Activated CD4-positive, alpha-beta T cell treated with anti-CD3 and anti-CD28 coated beads, Interleukin-2, amount 10 ng/mL, durations not matched to agents 7 days and 5 days (primary cell): ENCODE measurements around the gene ZNF440. TPM values are rescaled to one million over a fixed set of nuclear protein-coding genes. Genes with fewer than 3 reads are reported as not detected.
A peak's percentile ranks its signal among the peaks of the same experiment; 100 is the strongest.
"Not testable (repeated sequence)": the region's sequence is repeated elsewhere in the genome, so short reads cannot be mapped to it uniquely, and the experiment has no call there.

Experiments used
- CTCF ChIA-PET: fragments of 350-600 bp; sonication (Branson Sonifier 250); formaldehyde crosslinking; loops from one replicate; lab custom pipeline; 2021; ENCODE audit warnings: antibody characterized with exemption; lab: Charles Lee
- POLR2A ChIA-PET: fragments of 350-600 bp; sonication (Branson Sonifier 250); formaldehyde crosslinking; loops from one replicate; lab custom pipeline; 2021; ENCODE audit warnings: antibody characterized with exemption; lab: Charles Lee
- DNase-seq: peaks from one replicate; pipeline ENCODE4 v3.0.0-alpha.2; 2020
- H3K27ac Mint-ChIP-seq: one replicate; pipeline ENCODE4 v1.8.0; 2021; ENCODE audit warnings: mild to moderate bottlenecking, moderate library complexity, mixed read lengths
- H3K27me3 Mint-ChIP-seq: one replicate; pipeline ENCODE4 v1.8.0; 2021; ENCODE audit warnings: mixed read lengths
- H3K36me3 Mint-ChIP-seq: one replicate; pipeline ENCODE4 v1.8.0; 2021; ENCODE audit warnings: low read depth, mixed read lengths
- H3K4me1 Mint-ChIP-seq: one replicate; pipeline ENCODE4 v1.8.0; 2021; ENCODE audit warnings: mixed read lengths
- H3K4me3 Mint-ChIP-seq: one replicate; pipeline ENCODE4 v1.8.0; 2021; ENCODE audit warnings: mild to moderate bottlenecking, moderate library complexity, mixed read lengths
- H3K9me3 Mint-ChIP-seq: one replicate; pipeline ENCODE4 v1.8.0; 2021; ENCODE audit warnings: mixed read lengths
- total RNA-seq, 2 experiments: library from RNA; stranded (reverse); gene quantifications; one replicate each; pipeline ENCODE4 v1.2.3, GENCODE V29; 2021

ZNF440 gene
- 10 to 100 TPM; 13.6 to 16.3 TPM for total RNA-seq

DNA sequence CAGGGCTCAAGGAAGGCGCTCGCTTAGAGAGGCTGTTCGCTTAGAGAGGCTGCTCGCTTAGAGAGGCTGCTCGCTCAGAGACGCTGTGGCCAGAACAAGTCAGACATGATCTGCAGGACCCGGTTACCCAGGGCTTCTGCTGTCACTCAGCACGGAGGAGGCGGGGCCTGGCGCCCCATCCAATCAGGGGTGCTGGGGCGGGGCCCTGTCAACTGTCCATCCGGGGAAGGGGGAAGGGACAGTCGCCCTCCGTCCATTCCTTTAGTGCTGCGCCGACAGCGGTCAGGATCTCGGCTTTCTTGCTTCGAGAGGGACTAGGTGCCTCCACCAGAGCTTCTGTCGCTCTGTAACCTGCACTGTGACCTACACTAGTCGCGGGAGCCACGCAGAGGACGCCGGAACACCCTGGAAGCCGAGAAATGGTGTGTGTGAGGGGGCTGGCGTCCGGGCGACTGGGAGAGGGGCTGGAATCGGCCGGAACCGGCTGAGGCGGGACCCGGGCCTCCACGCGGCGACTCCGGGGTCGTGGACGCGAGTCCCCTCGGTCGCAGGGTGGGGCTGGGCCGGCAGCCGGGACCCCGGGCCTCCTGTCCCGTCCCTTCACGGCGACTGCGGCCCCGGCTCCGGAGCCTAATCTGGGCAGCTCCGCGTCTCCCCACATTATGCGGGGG is at the start of gene ZNF440:
TSS of gene ZNF440 (plus strand) at position 245 of the 671 bp plus-strand sequence. CDS start at position 420, 175 bp downstream.
- ChIA-PET POLR2A (interaction anchor here (0.7 kb wide), 1 partner anchor 1301 kb away, joined by 3 read pairs; no protein-coding TSS in a partner anchor), CTCF (interaction anchor here (0.7 to 3.0 kb wide), 5 partner anchors 16 to 834 kb away, joined by 3 to 15 read pairs (median 3); partner anchors contain the start of genes ZNF439 and ZNF491)
- Mint-ChIP-seq H3K9me3 (peaks cover 37% of the 10 kb centered on the region), H3K4me1 (peaks cover 30% of the 10 kb centered on the region), H3K4me3 (peak within 1 kb of the TSS; percentile 81), H3K36me3 (peaks cover 42% of the 10 kb centered on the region), H3K27me3 (no peaks in the 10 kb centered on the region), H3K27ac (peak within 1 kb of the TSS; percentile 82)
- DNase-seq = peak; percentile 91

DNA sequence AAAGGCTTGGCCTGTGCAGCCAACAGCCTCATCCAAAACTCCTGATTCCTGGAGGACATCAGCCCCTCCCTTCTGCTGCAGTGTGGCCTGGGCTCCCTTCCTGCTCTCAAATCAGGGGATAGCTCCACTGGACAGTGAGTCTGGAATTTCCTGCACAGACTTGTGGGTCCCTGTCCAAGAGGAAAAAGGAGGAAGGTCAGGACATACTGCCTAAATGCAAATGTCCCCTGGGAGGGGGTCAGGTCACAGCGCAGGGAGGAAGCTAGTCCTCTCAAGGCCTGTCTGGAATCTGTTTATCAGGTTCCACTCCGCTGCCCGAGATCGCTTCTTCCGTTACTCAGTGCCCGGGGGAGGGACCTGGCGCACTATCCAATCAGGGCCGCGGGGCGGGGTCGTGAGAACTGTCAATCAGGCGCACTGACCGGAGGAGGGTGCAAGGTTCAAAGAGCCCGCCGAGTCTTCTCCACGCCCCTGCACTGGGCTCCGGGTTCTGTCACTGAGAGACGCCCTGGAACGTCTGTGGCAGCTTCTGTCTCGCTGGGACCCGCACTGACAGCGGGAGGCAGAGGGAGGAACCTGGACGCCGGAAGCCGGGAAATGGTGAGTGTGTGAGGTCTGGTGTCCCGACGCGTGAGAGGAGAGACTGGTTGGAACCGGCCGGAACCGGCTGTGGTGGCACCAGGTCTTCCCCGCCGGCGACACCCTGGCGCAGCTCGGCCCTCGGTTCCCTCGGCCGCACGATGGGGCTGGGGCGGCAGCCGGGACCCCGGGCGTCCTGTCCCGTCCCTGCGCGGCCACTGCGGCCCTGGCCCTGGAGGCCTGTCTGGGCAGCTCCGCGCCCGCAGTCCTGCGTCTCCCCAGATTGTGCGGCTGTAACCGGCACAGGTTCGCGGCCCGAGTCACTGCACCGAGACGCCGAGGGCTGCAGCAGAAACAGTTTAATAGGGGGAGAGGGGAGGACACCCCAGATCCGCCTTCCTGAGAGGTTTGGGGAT is 47.2 kb upstream of the ZNF440 start, which contains the start of gene ZNF441:
TSS of gene ZNF441 (plus strand) at position 404 of the 995 bp plus-strand sequence. CDS start at position 598, 194 bp downstream.
- Mint-ChIP-seq H3K4me1 (peaks cover 25% of the 10 kb centered on the region), H3K27ac (peak within 1 kb of the TSS; percentile 98), H3K27me3 (peaks cover 6% of the 10 kb centered on the region), H3K9me3 (peaks cover 49% of the 10 kb centered on the region), H3K36me3 (peaks cover 28% of the 10 kb centered on the region), H3K4me3 (peak within 1 kb of the TSS; percentile 98)
- ChIA-PET CTCF (interaction anchor here (0.6 kb wide), 2 partner anchors 152 to 255 kb away, joined by 3 to 5 read pairs; no protein-coding TSS in a partner anchor), POLR2A (interaction anchor here (0.6 kb wide), 1 partner anchor 9 kb away, joined by 3 read pairs; no protein-coding TSS in a partner anchor)
- DNase-seq = peak; percentile 95

DNA sequence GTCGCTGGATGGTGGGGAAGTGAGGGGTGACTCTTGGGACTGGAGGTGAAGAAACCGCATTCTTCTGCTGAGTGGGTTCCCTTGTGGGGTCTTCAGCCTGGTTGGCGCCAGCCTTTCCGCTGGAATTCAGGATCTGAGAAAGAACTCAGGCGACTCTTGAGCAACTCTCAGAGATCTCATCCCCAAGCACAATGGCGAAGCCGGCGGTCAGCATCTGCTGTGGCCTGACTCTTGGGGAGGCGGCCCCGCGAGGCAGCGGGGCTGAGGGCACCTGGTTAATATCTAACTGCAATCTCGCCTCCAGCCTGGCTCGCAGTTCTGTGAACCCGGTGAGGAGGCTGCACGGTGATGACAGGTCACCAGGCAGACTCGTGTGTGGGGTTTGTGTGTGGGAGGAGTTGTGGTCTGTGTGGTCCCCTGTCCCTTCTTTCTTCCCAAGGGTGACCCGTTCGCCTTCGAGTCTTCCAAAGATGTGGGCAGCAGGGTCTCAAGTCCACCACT is 46.4 kb upstream of the ZNF440 start:
- peaks cover 50% of the 10 kb centered on the region for H3K9me3 Mint-ChIP-seq
- ChIA-PET CTCF (no interaction called here), POLR2A (no interaction called here)
- H3K4me1 Mint-ChIP-seq = peaks cover 25% of the 10 kb centered on the region
- peak overlapping the region; percentile 95 for H3K27ac Mint-ChIP-seq
- DNase-seq = peak; percentile 23
- H3K27me3 Mint-ChIP-seq = peaks cover 6% of the 10 kb centered on the region
- H3K36me3 Mint-ChIP-seq = peaks cover 34% of the 10 kb centered on the region
- peak overlapping the region; percentile 98 for H3K4me3 Mint-ChIP-seq

- Mint-ChIP-seq H3K27me3 (peaks cover 1% of the 10 kb centered on the region), H3K27ac (no peak overlapping the region), H3K9me3 (peaks cover 52% of the 10 kb centered on the region), H3K4me3 (no peak overlapping the region), H3K36me3 (peaks cover 48% of the 10 kb centered on the region), H3K4me1 (peaks cover 25% of the 10 kb centered on the region)
- POLR2A ChIA-PET = no interaction called here
- no peak for DNase-seq
- CTCF ChIA-PET = no interaction called here
Measured at GRCh38 chr19:11769995-11770394, 44.1 kb upstream of the ZNF440 start.

- CTCF ChIA-PET = interaction anchor here (0.9 kb wide), 1 partner anchor 11 kb away, joined by 4 read pairs; no protein-coding TSS in a partner anchor
Measured at GRCh38 chr19:11771520-11771919, 42.6 kb upstream of the ZNF440 start.

DNA sequence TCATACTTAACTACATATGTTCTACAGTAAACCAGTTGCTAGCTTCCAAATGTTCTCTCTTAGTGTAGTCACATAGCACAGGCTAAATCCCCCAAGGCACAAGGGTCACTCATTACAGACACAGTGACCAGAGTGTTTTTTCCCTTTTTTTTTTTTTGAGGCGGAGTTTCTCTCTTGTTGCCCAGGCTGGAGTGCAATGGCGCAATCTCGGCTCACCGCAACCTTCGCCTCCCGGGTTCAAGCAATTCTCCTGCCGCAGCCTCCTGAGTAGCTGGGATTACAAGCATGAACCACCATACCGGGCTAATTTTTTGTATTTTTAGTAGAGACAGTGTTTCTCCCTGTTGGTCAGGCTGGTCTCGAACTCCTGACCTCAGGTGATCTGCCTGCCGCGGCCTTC is 37.4 kb upstream of the ZNF440 start:
- H3K9me3 Mint-ChIP-seq = peaks cover 65% of the 10 kb centered on the region
- H3K27me3 Mint-ChIP-seq, H3K27ac Mint-ChIP-seq, H3K4me1 Mint-ChIP-seq, POLR2A ChIA-PET, CTCF ChIA-PET, DNase-seq, H3K4me3 Mint-ChIP-seq: not testable (repeated sequence)
- peaks cover 76% of the 10 kb centered on the region for H3K36me3 Mint-ChIP-seq

More at GRCh38 chr19:11771520-11771919, 42.6 kb upstream of the ZNF440 start:
- H3K27ac Mint-ChIP-seq, POLR2A ChIA-PET, H3K27me3 Mint-ChIP-seq, DNase-seq, H3K4me3 Mint-ChIP-seq: not testable (repeated sequence)
- H3K9me3 Mint-ChIP-seq = peaks cover 60% of the 10 kb centered on the region
- H3K36me3 Mint-ChIP-seq = peaks cover 54% of the 10 kb centered on the region
- H3K4me1 Mint-ChIP-seq = peaks cover 23% of the 10 kb centered on the region

DNA sequence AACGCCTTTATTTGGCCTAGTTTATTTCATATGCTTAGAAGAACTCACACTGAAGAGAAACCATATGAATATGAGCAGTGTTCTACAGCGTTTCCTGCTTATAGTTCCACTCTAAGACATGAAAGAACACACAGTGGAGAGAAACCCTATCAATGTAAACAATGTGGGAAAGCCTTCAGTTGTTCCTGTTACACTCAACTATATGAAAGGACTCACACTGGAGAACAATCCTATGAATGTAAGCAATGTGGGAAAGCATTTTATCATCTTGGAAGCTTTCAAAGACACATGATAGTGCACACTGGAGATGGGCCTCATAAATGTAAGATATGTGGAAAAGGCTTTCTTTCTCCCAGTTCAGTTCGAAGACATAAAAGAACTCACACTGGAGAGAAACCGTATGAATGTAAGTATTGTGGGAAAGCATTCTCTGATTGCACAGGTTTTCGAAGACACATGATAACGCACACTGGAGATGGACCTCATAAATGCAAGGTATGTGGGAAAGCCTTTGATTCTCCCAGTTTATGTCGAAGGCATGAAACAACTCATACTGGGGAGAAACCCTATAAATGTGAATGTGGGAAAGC is 33.5 kb upstream of the ZNF440 start:
- H3K9me3 Mint-ChIP-seq = peaks cover 64% of the 10 kb centered on the region
- no peaks in the 10 kb centered on the region for H3K27me3 Mint-ChIP-seq
- CTCF ChIA-PET = no interaction called here
- no peak for DNase-seq
- H3K27ac Mint-ChIP-seq = no peak overlapping the region
- peaks cover 80% of the 10 kb centered on the region for H3K36me3 Mint-ChIP-seq
- POLR2A ChIA-PET = no interaction called here
- H3K4me1 Mint-ChIP-seq = no peaks in the 10 kb centered on the region
- no peak overlapping the region for H3K4me3 Mint-ChIP-seq

- ChIA-PET CTCF (interaction anchor here (0.8 kb wide), 1 partner anchor 190 kb away, joined by 3 read pairs; no protein-coding TSS in a partner anchor), POLR2A (no interaction called here)
- Mint-ChIP-seq H3K9me3 (peaks cover 62% of the 10 kb centered on the region), H3K27me3 (no peaks in the 10 kb centered on the region), H3K36me3 (peaks cover 80% of the 10 kb centered on the region), H3K4me1 (no peaks in the 10 kb centered on the region), H3K27ac (no peak overlapping the region), H3K4me3 (no peak overlapping the region)
- no peak for DNase-seq
Measured at GRCh38 chr19:11781295-11782057, 32.6 kb upstream of the ZNF440 start.

GRCh38 chr19:11783767-11784166 is 30.3 kb upstream of the ZNF440 start:
- H3K36me3 Mint-ChIP-seq = peaks cover 59% of the 10 kb centered on the region
- no peaks in the 10 kb centered on the region for H3K4me1 Mint-ChIP-seq
- no peak overlapping the region for H3K4me3 Mint-ChIP-seq
- CTCF ChIA-PET = no interaction called here
- no peak overlapping the region for H3K27ac Mint-ChIP-seq
- POLR2A ChIA-PET = no interaction called here
- peaks cover 59% of the 10 kb centered on the region for H3K9me3 Mint-ChIP-seq
- H3K27me3 Mint-ChIP-seq = no peaks in the 10 kb centered on the region
- DNase-seq = no peak

DNA sequence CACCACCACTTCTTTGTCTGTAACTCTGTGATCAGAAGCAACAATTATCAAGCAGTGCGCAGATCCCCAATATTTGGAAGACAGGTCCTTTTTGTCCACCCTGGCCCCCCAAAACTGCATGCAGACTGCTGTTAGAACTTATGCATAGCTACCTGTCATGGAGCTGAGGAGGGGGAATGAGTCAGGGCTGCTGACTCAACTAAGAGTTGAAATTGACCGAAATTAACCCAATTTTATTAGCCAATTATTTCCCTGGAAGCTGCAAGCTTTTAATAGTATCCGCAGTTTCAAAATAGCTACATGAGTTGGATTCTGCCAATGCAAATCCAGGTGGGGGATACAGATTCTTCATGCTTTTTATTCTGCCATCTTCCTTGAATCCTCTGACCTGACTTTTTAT is 29.7 kb upstream of the ZNF440 start:
- ChIA-PET CTCF (no interaction called here), POLR2A (no interaction called here)
- Mint-ChIP-seq H3K4me3 (no peak overlapping the region), H3K9me3 (peaks cover 63% of the 10 kb centered on the region), H3K27me3 (no peaks in the 10 kb centered on the region), H3K36me3 (peaks cover 53% of the 10 kb centered on the region), H3K4me1 (no peaks in the 10 kb centered on the region), H3K27ac (no peak overlapping the region)
- no peak for DNase-seq

DNA sequence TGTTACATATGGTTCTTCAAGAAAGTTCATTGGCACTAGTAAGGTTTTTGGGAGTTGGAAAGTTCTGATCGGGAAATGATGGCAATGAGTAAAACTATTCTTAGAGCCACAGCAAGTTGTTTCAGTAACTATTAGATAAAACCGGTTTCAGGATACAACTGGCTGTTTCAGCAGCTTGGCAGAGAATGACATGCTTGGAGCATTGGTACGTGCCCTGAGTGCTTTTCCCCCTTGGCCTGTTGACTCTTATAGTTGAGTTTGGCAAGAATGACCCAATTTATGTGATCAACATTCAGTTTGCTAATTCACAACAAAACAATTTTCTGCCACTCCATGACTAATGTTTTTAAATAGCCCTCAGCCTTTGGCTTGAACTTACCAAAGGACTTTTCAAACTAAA is 26.5 kb upstream of the ZNF440 start:
- Mint-ChIP-seq H3K9me3 (peaks cover 59% of the 10 kb centered on the region), H3K4me1 (no peaks in the 10 kb centered on the region), H3K27ac (no peak overlapping the region), H3K27me3 (no peaks in the 10 kb centered on the region), H3K4me3 (no peak overlapping the region), H3K36me3 (peaks cover 29% of the 10 kb centered on the region)
- ChIA-PET CTCF (no interaction called here), POLR2A (no interaction called here)
- DNase-seq = no peak
